HepG2 (cell line): ENCODE results near the gene FGF19. TPM values are rescaled to one million over a fixed set of nuclear protein-coding genes. Genes with fewer than 3 reads are reported as not detected.
"Not testable (repeated sequence)": the region's sequence is repeated elsewhere in the genome, so short reads cannot be mapped to it uniquely, and the experiment has no call there.

Source experiments
- FOXA3 ChIP-seq: IDR thresholded peaks from 2 replicates; pipeline ENCODE4 v1.6.1; 2016; ENCODE audit warnings: missing genetic modification reagents, missing compliant biosample characterization
- JUN ChIP-seq: sonication (generic); formaldehyde crosslinking; IDR thresholded peaks from 2 replicates; pipeline ENCODE4 v1.4.0; 2020; ENCODE audit warnings: mild to moderate bottlenecking, missing genetic modification reagents
- KAT2B ChIP-seq: fragments of 150-350 bp; IDR thresholded peaks from 2 replicates; pipeline ENCODE4 v1.6.1; 2014; ENCODE audit warnings: low read depth, low read length, borderline replicate concordance
- KDM1A ChIP-seq: IDR thresholded peaks from 2 replicates; pipeline ENCODE4 v1.6.1; 2016; ENCODE audit warnings: missing compliant biosample characterization
- NONO ChIP-seq, 2 experiments: fragments of 450-650 bp in 1 of 2; sonication (generic) in 1 of 2; formaldehyde crosslinking in 1 of 2; IDR thresholded peaks in 1 of 2; conservative IDR thresholded peaks in 1 of 2; 2 replicates each; pipeline versions ENCODE4 v1.6.1 to v1.8.0; 2017 to 2022; ENCODE audit warnings: mild to moderate bottlenecking in 1 of 2, missing genetic modification reagents in 1 of 2, moderate library complexity in 1 of 2
- TGIF2 ChIP-seq: IDR thresholded peaks from 2 replicates; pipeline ENCODE4 v1.6.1; 2016; ENCODE audit warnings: control low read depth, missing compliant biosample characterization
- ZC3H4 ChIP-seq: sonication (generic); formaldehyde crosslinking; IDR thresholded peaks from 2 replicates; pipeline ENCODE4 v1.4.0; 2020; ENCODE audit warnings: missing genetic modification reagents, borderline replicate concordance
- ZNF121 ChIP-seq: sonication (generic); formaldehyde crosslinking; IDR thresholded peaks from 2 replicates; pipeline ENCODE4 v1.5.0; 2020; ENCODE audit warnings: mild to moderate bottlenecking, missing genetic modification reagents
- polyA plus RNA-seq, 8 experiments: library from polyadenylated mRNA; depleted of rRNA in 3 of 8; stranded (reverse) in 7 of 8; unstranded in 1 of 8; fragments of >200 nt; fragmentation: Illumina TruSeq in 4 of 8; extraction: Trizol in 4 of 8; gene quantifications; 2 replicates each; pipeline versions ENCODE4 v1.2.1 to v1.2.3, GENCODE V29; 2011 to 2016; ENCODE audit warnings: low read depth in 4 of 8, missing spikeins in 1 of 8, mixed read lengths in 1 of 8; ENCODE audit not compliant: insufficient read depth in 1 of 8
- total RNA-seq, 5 experiments: library from RNA; depleted of rRNA; stranded (reverse); fragments of >200 nt; fragmentation: Illumina TruSeq; extraction: Trizol; gene quantifications; 2 replicates each; pipeline ENCODE4 v1.2.3, GENCODE V29; 2016; ENCODE audit warnings: low read depth in 1 of 5
- TF ChIP-seq, protein P1 (sequence below): IDR thresholded peaks from 2 replicates; pipeline ENCODE4 v1.6.1; 2016; ENCODE audit warnings: mild to moderate bottlenecking, missing biosample characterization, missing genetic modification reagents
- TF ChIP-seq, protein P2 (sequence below): IDR thresholded peaks from 2 replicates; pipeline ENCODE4 v1.4.0; 2020; ENCODE audit warnings: mild to moderate bottlenecking, missing genetic modification reagents
- TF ChIP-seq, protein P3 (sequence below): sonication (generic); formaldehyde crosslinking; IDR thresholded peaks from 2 replicates; pipeline ENCODE4 v1.4.0; 2020; ENCODE audit warnings: missing genetic modification reagents
- TF ChIP-seq, protein P4 (sequence below): sonication (generic); formaldehyde crosslinking; IDR thresholded peaks from 2 replicates; pipeline ENCODE4 v1.4.0; 2020; ENCODE audit warnings: missing genetic modification reagents, borderline replicate concordance
- TF ChIP-seq, protein P5 (sequence below): fragments of 450-650 bp; IDR thresholded peaks from 2 replicates; pipeline ENCODE4 v1.6.1; 2016
- TF ChIP-seq, protein P6 (sequence below): sonication (generic); formaldehyde crosslinking; IDR thresholded peaks from 2 replicates; pipeline ENCODE4 v1.4.0; 2020; ENCODE audit warnings: missing genetic modification reagents, mild to moderate bottlenecking, borderline replicate concordance
- TF ChIP-seq, protein P7 (sequence below): IDR thresholded peaks from 2 replicates; pipeline ENCODE4 v1.6.1; 2012; ENCODE audit warnings: low read depth, low read length, improper control_type of control experiment

Gene FGF19
- total and polyA plus RNA-seq, 2 of the 13 experiments (the other 11 are each of a cell fraction or from before 2014, with no cell fraction given): 0.07 TPM; not detected in 1

DNA sequence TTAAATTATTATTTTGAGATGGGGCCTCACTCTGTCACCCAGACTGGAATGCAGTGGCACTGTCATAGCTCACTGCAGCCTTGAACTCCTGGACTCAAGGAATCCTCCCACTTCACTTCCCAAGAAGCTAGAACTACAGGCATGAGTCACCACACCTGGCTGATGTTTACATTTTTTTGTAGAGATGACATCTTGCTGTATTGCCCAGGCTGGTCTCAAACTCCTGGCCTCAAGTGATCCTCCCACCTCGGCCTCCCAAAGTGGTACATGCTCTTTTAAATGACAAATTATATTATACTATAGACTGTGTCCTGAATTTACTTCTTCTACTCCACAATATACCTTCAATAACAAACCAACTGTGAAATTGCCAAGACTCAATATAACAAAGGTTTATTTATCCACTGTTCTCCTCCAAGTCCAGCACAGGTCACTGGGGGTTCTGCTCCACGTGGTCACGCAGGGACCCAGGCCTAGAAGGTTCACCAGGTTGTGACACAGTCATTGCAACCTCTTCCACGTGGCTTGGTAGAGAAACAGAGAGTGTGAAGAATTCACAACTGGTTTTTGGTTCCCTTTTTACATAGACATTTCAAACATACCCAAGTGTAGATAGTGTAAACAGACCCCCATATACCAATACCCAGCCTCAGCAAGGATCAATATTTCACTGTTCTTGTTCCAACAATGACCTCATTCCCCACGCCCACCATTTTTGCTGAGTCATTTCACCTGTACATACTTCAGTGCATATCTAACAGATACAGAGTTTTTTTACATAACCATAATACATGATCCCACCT lies 15.7 kb downstream of the FGF19 start (continued):
- TF ChIP-seq, protein P1, sequence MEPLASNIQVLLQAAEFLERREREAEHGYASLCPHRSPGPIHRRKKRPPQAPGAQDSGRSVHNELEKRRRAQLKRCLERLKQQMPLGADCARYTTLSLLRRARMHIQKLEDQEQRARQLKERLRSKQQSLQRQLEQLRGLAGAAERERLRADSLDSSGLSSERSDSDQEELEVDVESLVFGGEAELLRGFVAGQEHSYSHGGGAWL (CRISPR knock-in tag): 0 out of 2 replicates have a peak, but pooled peaks have one; percentile 58
- TF ChIP-seq JUN (CRISPR knock-in tag) (peak; percentile 98), NONO (CRISPR knock-in tag; conservative IDR thresholded peaks at IDR 0.05) (0 out of 2 replicates have a peak, but pooled peaks have one; percentile 50), TGIF2 (CRISPR knock-in tag) (peak; percentile 30; the same call in 1 of the 2 replicates), KDM1A (CRISPR knock-in tag) (0 out of 2 replicates have a peak, but pooled peaks have one; percentile 31), ZC3H4 (CRISPR knock-in tag) (peak; percentile 43; the same call in 1 of the 2 replicates), ZNF121 (peak; percentile 95), FOXA3 (CRISPR knock-in tag) (peak; percentile 78; the same call in 1 of the 2 replicates), KAT2B (0 out of 2 replicates have a peak, but pooled peaks have one; percentile 48)
- TF ChIP-seq, protein P2, sequence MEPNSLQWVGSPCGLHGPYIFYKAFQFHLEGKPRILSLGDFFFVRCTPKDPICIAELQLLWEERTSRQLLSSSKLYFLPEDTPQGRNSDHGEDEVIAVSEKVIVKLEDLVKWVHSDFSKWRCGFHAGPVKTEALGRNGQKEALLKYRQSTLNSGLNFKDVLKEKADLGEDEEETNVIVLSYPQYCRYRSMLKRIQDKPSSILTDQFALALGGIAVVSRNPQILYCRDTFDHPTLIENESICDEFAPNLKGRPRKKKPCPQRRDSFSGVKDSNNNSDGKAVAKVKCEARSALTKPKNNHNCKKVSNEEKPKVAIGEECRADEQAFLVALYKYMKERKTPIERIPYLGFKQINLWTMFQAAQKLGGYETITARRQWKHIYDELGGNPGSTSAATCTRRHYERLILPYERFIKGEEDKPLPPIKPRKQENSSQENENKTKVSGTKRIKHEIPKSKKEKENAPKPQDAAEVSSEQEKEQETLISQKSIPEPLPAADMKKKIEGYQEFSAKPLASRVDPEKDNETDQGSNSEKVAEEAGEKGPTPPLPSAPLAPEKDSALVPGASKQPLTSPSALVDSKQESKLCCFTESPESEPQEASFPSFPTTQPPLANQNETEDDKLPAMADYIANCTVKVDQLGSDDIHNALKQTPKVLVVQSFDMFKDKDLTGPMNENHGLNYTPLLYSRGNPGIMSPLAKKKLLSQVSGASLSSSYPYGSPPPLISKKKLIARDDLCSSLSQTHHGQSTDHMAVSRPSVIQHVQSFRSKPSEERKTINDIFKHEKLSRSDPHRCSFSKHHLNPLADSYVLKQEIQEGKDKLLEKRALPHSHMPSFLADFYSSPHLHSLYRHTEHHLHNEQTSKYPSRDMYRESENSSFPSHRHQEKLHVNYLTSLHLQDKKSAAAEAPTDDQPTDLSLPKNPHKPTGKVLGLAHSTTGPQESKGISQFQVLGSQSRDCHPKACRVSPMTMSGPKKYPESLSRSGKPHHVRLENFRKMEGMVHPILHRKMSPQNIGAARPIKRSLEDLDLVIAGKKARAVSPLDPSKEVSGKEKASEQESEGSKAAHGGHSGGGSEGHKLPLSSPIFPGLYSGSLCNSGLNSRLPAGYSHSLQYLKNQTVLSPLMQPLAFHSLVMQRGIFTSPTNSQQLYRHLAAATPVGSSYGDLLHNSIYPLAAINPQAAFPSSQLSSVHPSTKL (CRISPR knock-in tag): peak; percentile 74
- TF ChIP-seq, protein P3, sequence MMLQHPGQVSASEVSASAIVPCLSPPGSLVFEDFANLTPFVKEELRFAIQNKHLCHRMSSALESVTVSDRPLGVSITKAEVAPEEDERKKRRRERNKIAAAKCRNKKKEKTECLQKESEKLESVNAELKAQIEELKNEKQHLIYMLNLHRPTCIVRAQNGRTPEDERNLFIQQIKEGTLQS (CRISPR knock-in tag): peak; percentile 90
- TF ChIP-seq, protein P4, sequence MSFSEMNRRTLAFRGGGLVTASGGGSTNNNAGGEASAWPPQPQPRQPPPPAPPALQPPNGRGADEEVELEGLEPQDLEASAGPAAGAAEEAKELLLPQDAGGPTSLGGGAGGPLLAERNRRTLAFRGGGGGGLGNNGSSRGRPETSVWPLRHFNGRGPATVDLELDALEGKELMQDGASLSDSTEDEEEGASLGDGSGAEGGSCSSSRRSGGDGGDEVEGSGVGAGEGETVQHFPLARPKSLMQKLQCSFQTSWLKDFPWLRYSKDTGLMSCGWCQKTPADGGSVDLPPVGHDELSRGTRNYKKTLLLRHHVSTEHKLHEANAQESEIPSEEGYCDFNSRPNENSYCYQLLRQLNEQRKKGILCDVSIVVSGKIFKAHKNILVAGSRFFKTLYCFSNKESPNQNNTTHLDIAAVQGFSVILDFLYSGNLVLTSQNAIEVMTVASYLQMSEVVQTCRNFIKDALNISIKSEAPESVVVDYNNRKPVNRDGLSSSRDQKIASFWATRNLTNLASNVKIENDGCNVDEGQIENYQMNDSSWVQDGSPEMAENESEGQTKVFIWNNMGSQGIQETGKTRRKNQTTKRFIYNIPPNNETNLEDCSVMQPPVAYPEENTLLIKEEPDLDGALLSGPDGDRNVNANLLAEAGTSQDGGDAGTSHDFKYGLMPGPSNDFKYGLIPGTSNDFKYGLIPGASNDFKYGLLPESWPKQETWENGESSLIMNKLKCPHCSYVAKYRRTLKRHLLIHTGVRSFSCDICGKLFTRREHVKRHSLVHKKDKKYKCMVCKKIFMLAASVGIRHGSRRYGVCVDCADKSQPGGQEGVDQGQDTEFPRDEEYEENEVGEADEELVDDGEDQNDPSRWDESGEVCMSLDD: 0 out of 2 replicates have a peak, but pooled peaks have one; percentile 47
- not testable (repeated sequence) for TF ChIP-seq NONO (IDR thresholded peaks at IDR 0.05)
- TF ChIP-seq, protein P5, sequence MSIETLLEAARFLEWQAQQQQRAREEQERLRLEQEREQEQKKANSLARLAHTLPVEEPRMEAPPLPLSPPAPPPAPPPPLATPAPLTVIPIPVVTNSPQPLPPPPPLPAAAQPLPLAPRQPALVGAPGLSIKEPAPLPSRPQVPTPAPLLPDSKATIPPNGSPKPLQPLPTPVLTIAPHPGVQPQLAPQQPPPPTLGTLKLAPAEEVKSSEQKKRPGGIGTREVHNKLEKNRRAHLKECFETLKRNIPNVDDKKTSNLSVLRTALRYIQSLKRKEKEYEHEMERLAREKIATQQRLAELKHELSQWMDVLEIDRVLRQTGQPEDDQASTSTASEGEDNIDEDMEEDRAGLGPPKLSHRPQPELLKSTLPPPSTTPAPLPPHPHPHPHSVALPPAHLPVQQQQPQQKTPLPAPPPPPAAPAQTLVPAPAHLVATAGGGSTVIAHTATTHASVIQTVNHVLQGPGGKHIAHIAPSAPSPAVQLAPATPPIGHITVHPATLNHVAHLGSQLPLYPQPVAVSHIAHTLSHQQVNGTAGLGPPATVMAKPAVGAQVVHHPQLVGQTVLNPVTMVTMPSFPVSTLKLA: peak; percentile 62
- TF ChIP-seq, protein P6, sequence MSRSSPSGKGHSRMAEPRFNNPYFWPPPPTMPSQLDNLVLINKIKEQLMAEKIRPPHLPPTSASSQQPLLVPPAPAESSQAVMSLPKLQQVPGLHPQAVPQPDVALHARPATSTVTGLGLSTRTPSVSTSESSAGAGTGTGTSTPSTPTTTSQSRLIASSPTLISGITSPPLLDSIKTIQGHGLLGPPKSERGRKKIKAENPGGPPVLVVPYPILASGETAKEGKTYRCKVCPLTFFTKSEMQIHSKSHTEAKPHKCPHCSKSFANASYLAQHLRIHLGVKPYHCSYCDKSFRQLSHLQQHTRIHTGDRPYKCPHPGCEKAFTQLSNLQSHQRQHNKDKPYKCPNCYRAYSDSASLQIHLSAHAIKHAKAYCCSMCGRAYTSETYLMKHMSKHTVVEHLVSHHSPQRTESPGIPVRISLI (CRISPR knock-in tag): peak; percentile 29; the same call in 1 of the 2 replicates
- TF ChIP-seq, protein P7, sequence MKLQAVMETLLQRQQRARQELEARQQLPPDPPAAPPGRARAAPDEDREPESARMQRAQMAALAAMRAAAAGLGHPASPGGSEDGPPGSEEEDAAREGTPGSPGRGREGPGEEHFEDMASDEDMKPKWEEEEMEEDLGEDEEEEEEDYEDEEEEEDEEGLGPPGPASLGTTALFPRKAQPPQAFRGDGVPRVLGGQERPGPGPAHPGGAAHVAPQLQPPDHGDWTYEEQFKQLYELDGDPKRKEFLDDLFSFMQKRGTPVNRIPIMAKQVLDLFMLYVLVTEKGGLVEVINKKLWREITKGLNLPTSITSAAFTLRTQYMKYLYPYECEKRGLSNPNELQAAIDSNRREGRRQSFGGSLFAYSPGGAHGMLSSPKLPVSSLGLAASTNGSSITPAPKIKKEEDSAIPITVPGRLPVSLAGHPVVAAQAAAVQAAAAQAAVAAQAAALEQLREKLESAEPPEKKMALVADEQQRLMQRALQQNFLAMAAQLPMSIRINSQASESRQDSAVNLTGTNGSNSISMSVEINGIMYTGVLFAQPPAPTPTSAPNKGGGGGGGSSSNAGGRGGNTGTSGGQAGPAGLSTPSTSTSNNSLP: 0 out of 2 replicates have a peak, but pooled peaks have one; percentile 21
